Measurements from ENCODE around the gene ZBTB24. TPM values are rescaled to one million over a fixed set of nuclear protein-coding genes. Genes with fewer than 3 reads are reported as not detected.

ZBTB24 gene
- total and polyA plus RNA-seq, 2 of the 13 experiments (the other 11 are each of a cell fraction or from before 2014, with no cell fraction given) = 1.5 to 6.2 TPM

DNA sequence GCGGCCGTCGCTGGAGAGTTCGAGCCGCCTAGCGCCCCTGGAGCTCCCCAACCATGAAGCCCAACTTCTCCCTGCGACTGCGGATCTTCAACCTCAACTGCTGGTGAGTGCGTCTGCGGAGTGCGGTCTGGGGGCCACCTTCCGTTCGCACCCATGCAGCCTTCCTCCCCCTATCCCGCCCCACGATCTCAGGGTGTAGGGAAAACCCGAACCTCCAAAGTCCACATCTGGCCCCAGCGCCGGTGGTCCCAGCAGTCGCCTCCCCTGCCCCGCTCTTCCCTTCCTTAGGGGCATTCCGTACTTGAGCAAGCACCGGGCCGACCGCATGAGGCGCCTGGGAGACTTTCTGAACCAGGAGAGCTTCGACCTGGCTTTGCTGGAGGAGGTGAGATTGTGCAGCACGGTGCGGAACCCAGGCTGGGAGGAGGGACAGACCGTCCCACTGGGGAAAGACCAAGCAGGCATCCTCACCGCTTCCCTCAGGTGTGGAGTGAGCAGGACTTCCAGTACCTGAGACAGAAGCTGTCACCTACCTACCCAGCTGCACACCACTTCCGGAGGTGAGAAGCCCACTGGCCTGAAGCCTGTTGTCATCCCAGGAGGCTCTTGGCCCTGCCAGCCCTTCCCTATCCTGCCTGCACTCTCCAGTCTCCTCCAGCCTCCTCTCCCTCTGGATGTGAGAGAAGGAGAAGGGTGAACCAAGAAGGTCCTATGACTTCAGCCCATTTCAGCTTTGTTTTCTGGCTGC, 41.8 kb downstream of the ZBTB24 start (continued):
- TF ChIP-seq HOXA3 (CRISPR knock-in tag; IDR thresholded peaks at IDR 0.05) (no peak; the same call in 1 of the 2 replicates), TAF15 (IDR thresholded peaks at IDR 0.05; ENCODE audit: low read depth, low read length, poor library complexity, severe bottlenecking) (no peak), ZFP36 (IDR thresholded peaks at IDR 0.05; ENCODE audit: borderline replicate concordance, low read depth, low read length, partially characterized antibody) (no peak), PHF5A (CRISPR knock-in tag; IDR thresholded peaks at IDR 0.05; ENCODE audit: low read depth, unreplicated experiment) (no peak), ISX (CRISPR knock-in tag; conservative IDR thresholded peaks at IDR 0.05) (no peak), ZBTB20 (CRISPR knock-in tag; IDR thresholded peaks at IDR 0.05; ENCODE audit: borderline replicate concordance, low read depth) (no peak), GTF2F1 (IDR thresholded peaks at IDR 0.05; ENCODE audit: low read length) (no peak), POLR2A (IDR thresholded peaks at IDR 0.05; ENCODE audit: insufficient read depth in 1 of 2, low read depth in 2 of 2, low read length in 2 of 2) (peak in 1 of 2 experiments; percentile 10; a peak in 1 of 4 replicates), GATA4 (IDR thresholded peaks at IDR 0.05; ENCODE audit: borderline replicate concordance, low read depth) (no peak), ZNF629 (CRISPR knock-in tag; conservative IDR thresholded peaks at IDR 0.05) (0 out of 2 replicates have a peak, but pooled peaks have one; percentile 9), ZNF367 (CRISPR knock-in tag; IDR thresholded peaks at IDR 0.05; ENCODE audit: borderline replicate concordance) (no peak), CBX1 (IDR thresholded peaks at IDR 0.05; ENCODE audit: low read depth) (no peak), KDM1A (CRISPR knock-in tag; IDR thresholded peaks at IDR 0.05) (no peak), NCOA5 (CRISPR knock-in tag; IDR thresholded peaks at IDR 0.05) (no peak), ZZZ3 (CRISPR knock-in tag; IDR thresholded peaks at IDR 0.05; ENCODE audit: borderline replicate concordance) (no peak), NAIF1 (CRISPR knock-in tag; IDR thresholded peaks at IDR 0.05; ENCODE audit: borderline replicate concordance) (no peak), ZNF12 (CRISPR knock-in tag; IDR thresholded peaks at IDR 0.05) (no peak), CC2D1A (CRISPR knock-in tag; IDR thresholded peaks at IDR 0.05) (no peak), BCL6 (CRISPR knock-in tag; IDR thresholded peaks at IDR 0.05) (no peak), ETV5 (CRISPR knock-in tag; IDR thresholded peaks at IDR 0.05; ENCODE audit: borderline replicate concordance) (peak; percentile 47)
- TF ChIP-seq, protein P1, sequence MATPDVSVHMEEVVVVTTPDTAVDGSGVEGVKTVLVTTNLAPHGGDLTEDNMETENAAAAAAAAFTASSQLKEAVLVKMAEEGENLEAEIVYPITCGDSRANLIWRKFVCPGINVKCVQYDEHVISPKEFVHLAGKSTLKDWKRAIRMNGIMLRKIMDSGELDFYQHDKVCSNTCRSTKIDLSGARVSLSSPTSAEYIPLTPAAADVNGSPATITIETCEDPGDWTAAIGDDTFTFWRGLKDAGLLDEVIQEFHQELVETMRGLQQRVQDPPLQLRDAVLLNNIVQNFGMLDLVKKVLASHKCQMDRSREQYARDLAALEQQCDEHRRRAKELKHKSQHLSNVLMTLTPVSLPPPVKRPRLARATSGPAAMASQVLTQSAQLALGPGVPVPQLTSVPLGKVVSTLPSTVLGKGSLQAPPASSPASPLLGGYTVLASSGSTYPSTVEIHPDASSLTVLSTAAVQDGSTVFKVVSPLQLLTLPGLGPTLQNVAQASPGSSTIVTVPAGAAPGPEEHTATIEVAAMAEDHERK (CRISPR knock-in tag; IDR thresholded peaks at IDR 0.05; ENCODE audit: low read depth) = no peak
- TF ChIP-seq, protein P2, sequence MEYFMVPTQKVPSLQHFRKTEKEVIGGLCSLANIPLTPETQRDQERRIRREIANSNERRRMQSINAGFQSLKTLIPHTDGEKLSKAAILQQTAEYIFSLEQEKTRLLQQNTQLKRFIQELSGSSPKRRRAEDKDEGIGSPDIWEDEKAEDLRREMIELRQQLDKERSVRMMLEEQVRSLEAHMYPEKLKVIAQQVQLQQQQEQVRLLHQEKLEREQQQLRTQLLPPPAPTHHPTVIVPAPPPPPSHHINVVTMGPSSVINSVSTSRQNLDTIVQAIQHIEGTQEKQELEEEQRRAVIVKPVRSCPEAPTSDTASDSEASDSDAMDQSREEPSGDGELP (IDR thresholded peaks at IDR 0.05; ENCODE audit: borderline replicate concordance, low read depth) = no peak
- TF ChIP-seq, protein P3, sequence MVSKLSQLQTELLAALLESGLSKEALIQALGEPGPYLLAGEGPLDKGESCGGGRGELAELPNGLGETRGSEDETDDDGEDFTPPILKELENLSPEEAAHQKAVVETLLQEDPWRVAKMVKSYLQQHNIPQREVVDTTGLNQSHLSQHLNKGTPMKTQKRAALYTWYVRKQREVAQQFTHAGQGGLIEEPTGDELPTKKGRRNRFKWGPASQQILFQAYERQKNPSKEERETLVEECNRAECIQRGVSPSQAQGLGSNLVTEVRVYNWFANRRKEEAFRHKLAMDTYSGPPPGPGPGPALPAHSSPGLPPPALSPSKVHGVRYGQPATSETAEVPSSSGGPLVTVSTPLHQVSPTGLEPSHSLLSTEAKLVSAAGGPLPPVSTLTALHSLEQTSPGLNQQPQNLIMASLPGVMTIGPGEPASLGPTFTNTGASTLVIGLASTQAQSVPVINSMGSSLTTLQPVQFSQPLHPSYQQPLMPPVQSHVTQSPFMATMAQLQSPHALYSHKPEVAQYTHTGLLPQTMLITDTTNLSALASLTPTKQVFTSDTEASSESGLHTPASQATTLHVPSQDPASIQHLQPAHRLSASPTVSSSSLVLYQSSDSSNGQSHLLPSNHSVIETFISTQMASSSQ (IDR thresholded peaks at IDR 0.05; ENCODE audit: low read depth) = no peak
- TF ChIP-seq, protein P3 (CRISPR knock-in tag; IDR thresholded peaks at IDR 0.05; ENCODE audit: borderline replicate concordance) = 0 out of 2 replicates have a peak, but pooled peaks have one; percentile 17
- TF ChIP-seq, protein P4, sequence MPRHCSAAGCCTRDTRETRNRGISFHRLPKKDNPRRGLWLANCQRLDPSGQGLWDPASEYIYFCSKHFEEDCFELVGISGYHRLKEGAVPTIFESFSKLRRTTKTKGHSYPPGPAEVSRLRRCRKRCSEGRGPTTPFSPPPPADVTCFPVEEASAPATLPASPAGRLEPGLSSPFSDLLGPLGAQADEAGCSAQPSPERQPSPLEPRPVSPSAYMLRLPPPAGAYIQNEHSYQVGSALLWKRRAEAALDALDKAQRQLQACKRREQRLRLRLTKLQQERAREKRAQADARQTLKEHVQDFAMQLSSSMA (CRISPR knock-in tag; IDR thresholded peaks at IDR 0.05) = no peak
